WERI-Rb-1 (cell line): ENCODE measurements around the gene OGG1.

Experiments
- DNase-seq: peaks from one replicate; pipeline ENCODE4 v3.0.0-alpha.2; 2020
- H3K27ac ChIP-seq: fragments of 250-450 bp; sonication (Bioruptor Pico); 2 replicates; pipeline ENCODE4 v1.5.1; 2020; ENCODE audit warnings: mild to moderate bottlenecking, moderate library complexity
- H3K27me3 ChIP-seq: fragments of 250-450 bp; sonication (Bioruptor Pico); 2 replicates; pipeline ENCODE4 v1.5.1; 2021; ENCODE audit warnings: mild to moderate bottlenecking, low read depth, moderate library complexity; ENCODE audit not compliant: insufficient read depth, severe bottlenecking
- H3K36me3 ChIP-seq: fragments of 250-450 bp; sonication (Bioruptor Pico); 2 replicates; pipeline ENCODE4 v1.5.1; 2020; ENCODE audit warnings: mild to moderate bottlenecking, moderate library complexity
- H3K4me3 ChIP-seq: 2 replicates; pipeline ENCODE4 v1.5.1; 2011; ENCODE audit warnings: low read depth, mild to moderate bottlenecking, control low read depth, low read length
- H3K9me3 ChIP-seq: fragments of 250-450 bp; sonication (Bioruptor Pico); 2 replicates; pipeline ENCODE4 v1.5.1; 2021; ENCODE audit warnings: mild to moderate bottlenecking, moderate library complexity; ENCODE audit not compliant: severe bottlenecking
- CTCF ChIP-seq: IDR thresholded peaks from 2 replicates; pipeline ENCODE4 v1.5.1; 2011; ENCODE audit warnings: low read depth, mild to moderate bottlenecking, control low read depth, inconsistent platforms, low read length

Gene OGG1

GRCh38 chr3:9703736-9704346, 45.9 kb upstream of the OGG1 start, which contains the start of gene CPNE9:
Gene CPNE9 (plus strand): TSS chr3:9703833. CDS start chr3:9703997, 164 bp downstream.
- DNase-seq, result peak; percentile 51
- Histone ChIP-seq H3K27ac (no peak within 1 kb of the TSS), H3K27me3 (no peaks in the 10 kb centered on the region), H3K9me3 (no peaks in the 10 kb centered on the region), H3K4me3 (peak within 1 kb of the TSS; percentile 45), H3K36me3 (peaks cover 3% of the 10 kb centered on the region)
- TF ChIP-seq CTCF, result no peak

GRCh38 chr3:9704347-9705322, 45.1 kb upstream of the OGG1 start:
- Histone ChIP-seq H3K9me3 (no peaks in the 10 kb centered on the region), H3K4me3 (peak overlapping the region; percentile 45), H3K27ac (no peak overlapping the region), H3K36me3 (peaks cover 3% of the 10 kb centered on the region), H3K27me3 (no peaks in the 10 kb centered on the region)
- peak; percentile 70 for DNase-seq
- no peak for TF ChIP-seq CTCF

DNA sequence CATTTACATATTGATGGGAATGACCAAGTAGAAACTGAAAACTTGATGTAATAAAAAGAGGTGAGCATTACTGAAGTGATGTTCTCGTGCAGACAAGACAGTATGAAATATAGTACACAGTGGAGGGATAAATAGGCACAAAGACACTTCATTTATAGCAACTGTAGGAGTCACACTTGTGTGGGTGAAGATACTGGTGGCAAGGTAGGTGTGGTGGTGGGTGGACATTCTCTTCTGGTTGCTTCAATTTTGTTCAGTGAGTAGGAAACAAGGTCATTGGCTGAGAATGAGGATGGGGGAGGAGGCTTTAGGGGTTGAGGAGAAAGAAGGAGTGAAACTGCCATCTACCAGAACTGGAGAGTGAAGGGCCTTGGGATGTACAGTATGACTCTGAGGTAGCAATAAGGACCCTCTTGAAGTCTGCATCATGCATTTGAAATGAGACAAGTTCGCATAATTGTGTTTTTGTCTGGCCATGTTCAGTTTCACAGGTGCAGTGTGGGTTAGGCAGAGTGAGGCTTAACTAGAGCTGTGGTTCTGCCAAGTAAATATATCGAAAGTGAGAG, 39.5 kb upstream of the OGG1 start:
- Histone ChIP-seq H3K4me3 (no peak overlapping the region), H3K27me3 (no peaks in the 10 kb centered on the region), H3K9me3 (no peaks in the 10 kb centered on the region), H3K27ac (no peak overlapping the region), H3K36me3 (no peaks in the 10 kb centered on the region)
- TF ChIP-seq CTCF, result no peak
- no peak for DNase-seq

DNA sequence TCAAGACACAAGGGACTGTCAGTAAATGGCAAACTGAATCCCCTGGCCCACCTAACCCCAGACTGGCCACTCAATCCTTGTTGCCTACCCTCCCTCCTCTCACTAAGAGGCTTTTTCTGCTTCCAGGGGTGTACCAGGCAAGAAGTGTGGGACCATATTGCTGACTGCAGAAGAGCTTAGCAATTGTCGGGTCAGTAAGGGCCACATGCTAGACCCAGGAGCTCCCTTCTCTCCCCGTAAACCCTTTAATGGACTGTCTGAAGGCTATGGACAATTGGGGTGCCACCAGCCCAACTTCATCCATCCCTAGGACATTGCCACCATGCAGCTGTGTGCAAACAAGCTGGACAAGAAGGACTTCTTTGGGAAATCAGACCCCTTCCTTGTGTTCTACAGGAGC, 37.3 kb upstream of the OGG1 start:
- Histone ChIP-seq H3K9me3 (no peaks in the 10 kb centered on the region), H3K4me3 (no peak overlapping the region), H3K36me3 (no peaks in the 10 kb centered on the region), H3K27ac (no peak overlapping the region), H3K27me3 (no peaks in the 10 kb centered on the region)
- no peak for DNase-seq
- no peak for TF ChIP-seq CTCF

GRCh38 chr3:9713142-9713541, 36.6 kb upstream of the OGG1 start:
- H3K36me3 ChIP-seq, result no peaks in the 10 kb centered on the region
- H3K9me3 ChIP-seq, result no peaks in the 10 kb centered on the region
- TF ChIP-seq CTCF, result no peak
- no peaks in the 10 kb centered on the region for H3K27me3 ChIP-seq
- no peak overlapping the region for H3K27ac ChIP-seq
- no peak overlapping the region for H3K4me3 ChIP-seq
- DNase-seq, result no peak
